GM12878 (cell line): ENCODE data around the gene SOX4. TPM values are rescaled to one million over a fixed set of nuclear protein-coding genes. Genes with fewer than 3 reads are reported as not detected.

Source experiments
- ATAC-seq: fragments of 200-7000 bp; cut with Tn5 transposase; 3 replicates; pipeline ENCODE4 v1.9.1; 2020; ENCODE audit warnings: mild to moderate bottlenecking, moderate library complexity
- BruUV-seq: library from RNA; stranded (reverse); fragments of 400-500 nt; replicated peaks from 2 replicates; lab custom pipeline; 2021; lab: Mats Ljungman, UMichigan
- CTCF ChIA-PET: fragments of 300-600 bp; sonication (Branson Sonifier 250); formaldehyde crosslinking; extraction: SDS; loops from one replicate; lab custom pipeline; 2021; ENCODE audit warnings: inconsistent platforms; lab: Yijun Ruan, JAX
- POLR2A ChIA-PET: fragments of 350-600 bp; formaldehyde crosslinking; extraction: SDS; loops from one replicate; lab custom pipeline; 2021; ENCODE audit warnings: inconsistent platforms; lab: Charles Lee
- RAD21 ChIA-PET: fragments of 300-600 bp; sonication (Branson Sonifier 250); formaldehyde crosslinking; loops from one replicate; lab custom pipeline; 2023; ENCODE audit warnings: antibody characterized with exemption; ENCODE audit not compliant: unreplicated experiment; lab: Charles Lee
- SMC1A ChIA-PET: fragments of 300-600 bp; sonication (Branson Sonifier 250); formaldehyde crosslinking; loops from one replicate; lab custom pipeline; 2023; ENCODE audit not compliant: unreplicated experiment, uncharacterized antibody; lab: Charles Lee
- DNase-seq: peaks from one replicate; pipeline ENCODE4 v3.0.0-alpha.2; 2011; ENCODE audit warnings: low read depth, low spot score
- FAIRE-seq: peaks from 3 replicates; lab custom pipeline; 2011; peaks lifted over from hg19 to GRCh38; lab: Jason Lieb, UNC
- H2AFZ ChIP-seq: 2 replicates; pipeline ENCODE4 v1.6.0; 2011; ENCODE audit warnings: low read depth, low read length, control low read depth; ENCODE audit not compliant: control insufficient read depth
- H3K27ac ChIP-seq: 2 replicates; pipeline ENCODE4 v1.5.1; 2011; ENCODE audit warnings: control low read depth; ENCODE audit not compliant: control insufficient read depth, insufficient read depth
- H3K27me3 ChIP-seq, 2 experiments: replicated peaks in 1 of 2; 2 replicates each; pipeline versions ENCODE4 v1.6.0 to v1.6.1; 2011; ENCODE audit warnings: low read length in 1 of 2; ENCODE audit not compliant: control insufficient read depth in 2 of 2, insufficient read depth in 2 of 2
- H3K36me3 ChIP-seq, 2 experiments: 2 replicates each; pipeline ENCODE4 v1.5.1; 2011; ENCODE audit warnings: low read length in 1 of 2; ENCODE audit not compliant: control insufficient read depth in 2 of 2, insufficient read depth in 2 of 2
- H3K4me1 ChIP-seq: 2 replicates; pipeline ENCODE4 v1.6.1; 2011; ENCODE audit warnings: mild to moderate bottlenecking, low read length, moderate library complexity, mixed read lengths; ENCODE audit not compliant: control insufficient read depth, insufficient read depth
- H3K4me2 ChIP-seq: 2 replicates; pipeline ENCODE4 v1.6.0; 2011; ENCODE audit warnings: control low read depth; ENCODE audit not compliant: control insufficient read depth, insufficient read depth
- H3K4me3 ChIP-seq: fragments of 200-600 bp; sonication (generic); 2 replicates; pipeline ENCODE4 v1.5.1; 2016
- H3K79me2 ChIP-seq: 2 replicates; pipeline ENCODE4 v1.6.0; 2011; ENCODE audit warnings: low read length; ENCODE audit not compliant: control insufficient read depth, insufficient read depth
- H3K9ac ChIP-seq: 2 replicates; pipeline ENCODE4 v1.8.0; 2011; ENCODE audit warnings: low read length, control low read depth, mixed read lengths; ENCODE audit not compliant: control insufficient read depth, insufficient read depth
- H3K9me3 ChIP-seq: replicated peaks from 3 replicates; pipeline ENCODE4 v1.5.1; 2011; ENCODE audit warnings: mild to moderate bottlenecking, low read length; ENCODE audit not compliant: control insufficient read depth, insufficient read depth
- H4K20me1 ChIP-seq: 2 replicates; pipeline ENCODE4 v1.6.0; 2011; ENCODE audit not compliant: control insufficient read depth, insufficient read depth
- CBFB ChIP-seq: IDR thresholded peaks from 2 replicates; pipeline ENCODE4 v1.6.1; 2016; ENCODE audit warnings: antibody characterized with exemption, low read depth
- HSF1 ChIP-seq: fragments of 150-350 bp; IDR thresholded peaks from 2 replicates; pipeline ENCODE4 v1.6.1; 2014; ENCODE audit warnings: mild to moderate bottlenecking, low read depth, low read length
- NFXL1 ChIP-seq: fragments of 450-650 bp; IDR thresholded peaks from 2 replicates; pipeline ENCODE4 v1.6.1; 2017; ENCODE audit warnings: antibody characterized with exemption, mild to moderate bottlenecking, borderline replicate concordance
- NR2C1 ChIP-seq: fragments of 450-650 bp; IDR thresholded peaks from 2 replicates; pipeline ENCODE4 v1.6.1; 2017; ENCODE audit warnings: antibody characterized with exemption, mild to moderate bottlenecking, moderate library complexity
- RFX5 ChIP-seq: IDR thresholded peaks from 2 replicates; pipeline ENCODE4 v1.6.1; 2011; ENCODE audit warnings: low read depth, low read length, improper control_type of control experiment
- SRF ChIP-seq, 2 experiments: IDR thresholded peaks; 2 replicates each; pipeline ENCODE4 v1.6.1; 2011; ENCODE audit warnings: low read depth in 2 of 2, low read length in 2 of 2, mild to moderate bottlenecking in 1 of 2, moderate library complexity in 1 of 2
- TAF1 ChIP-seq: IDR thresholded peaks from 2 replicates; pipeline ENCODE4 v1.6.1; 2011; ENCODE audit warnings: mild to moderate bottlenecking, low read depth, low read length, borderline replicate concordance
- ZNF24 ChIP-seq: fragments of 450-650 bp; IDR thresholded peaks from 2 replicates; pipeline ENCODE4 v1.6.1; 2017; ENCODE audit warnings: antibody characterized with exemption, mild to moderate bottlenecking
- WGBS: methylation state at CpG from one replicate; pipeline ENCODE4 v1.1.6; 2016; ENCODE audit warnings: low lambda C conversion rate; ENCODE audit not compliant: insufficient replicate concordance, insufficient coverage; ENCODE audit errors: missing lambda C conversion rate; 5-methylcytosine and 5-hydroxymethylcytosine counted together
- in situ Hi-C: fragments of 300-500 bp; cut with MboI; formaldehyde crosslinking; loops from 9 replicates; pipeline ENCODE4 v1.14.3; 2018; ENCODE audit warnings: mixed read lengths
- intact Hi-C: fragments of 100-400 bp; cut with micrococcal nuclease; formaldehyde crosslinking; loops from one replicate; pipeline ENCODE4 v1.14.2; 2022; ENCODE audit not compliant: unreplicated experiment
- polyA plus RNA-seq, 11 experiments: library from polyadenylated mRNA; depleted of rRNA in 4 of 11; unstranded in 6 of 11; stranded (reverse) in 5 of 11; fragments of >200 nt; fragmentation: Nextera tagmentation in 4 of 11; fragmentation: Illumina TruSeq in 1 of 11; extraction: Ambion mirVana in 4 of 11; extraction: Trizol in 1 of 11; gene quantifications; 1 replicate in 1 of 11; 2 replicates in 10 of 11; pipeline versions ENCODE4 v1.2.1 to v1.2.3, GENCODE V29; 2011 to 2016; ENCODE audit warnings: inconsistent platforms in 2 of 11, missing spikeins in 2 of 11, low read depth in 1 of 11
- total RNA-seq, 4 experiments: library from RNA; depleted of rRNA in 3 of 4; stranded (reverse); fragments of >200 nt in 3 of 4; fragmentation: Illumina TruSeq in 1 of 4; extraction: Trizol in 1 of 4; gene quantifications; 2 replicates each; pipeline versions ENCODE4 v1.2.1 to v1.2.3, GENCODE V29; 2013 to 2021
- TF ChIP-seq, protein P1 (sequence below): IDR thresholded peaks from 2 replicates; pipeline ENCODE4 v1.6.1; 2012; ENCODE audit warnings: low read depth, low read length, improper control_type of control experiment
- TF ChIP-seq, protein P2 (sequence below): fragments of 450-650 bp; IDR thresholded peaks from 2 replicates; pipeline ENCODE4 v1.6.1; 2017; ENCODE audit warnings: mild to moderate bottlenecking, low read depth, inconsistent platforms; ENCODE audit not compliant: poor library complexity, severe bottlenecking

The SOX4 gene
- total and polyA plus RNA-seq, 10 of the 15 experiments (the other 5 are each of a cell fraction or from before 2014, with no cell fraction given), result 16.8 to 119 (median 26.5) TPM

DNA sequence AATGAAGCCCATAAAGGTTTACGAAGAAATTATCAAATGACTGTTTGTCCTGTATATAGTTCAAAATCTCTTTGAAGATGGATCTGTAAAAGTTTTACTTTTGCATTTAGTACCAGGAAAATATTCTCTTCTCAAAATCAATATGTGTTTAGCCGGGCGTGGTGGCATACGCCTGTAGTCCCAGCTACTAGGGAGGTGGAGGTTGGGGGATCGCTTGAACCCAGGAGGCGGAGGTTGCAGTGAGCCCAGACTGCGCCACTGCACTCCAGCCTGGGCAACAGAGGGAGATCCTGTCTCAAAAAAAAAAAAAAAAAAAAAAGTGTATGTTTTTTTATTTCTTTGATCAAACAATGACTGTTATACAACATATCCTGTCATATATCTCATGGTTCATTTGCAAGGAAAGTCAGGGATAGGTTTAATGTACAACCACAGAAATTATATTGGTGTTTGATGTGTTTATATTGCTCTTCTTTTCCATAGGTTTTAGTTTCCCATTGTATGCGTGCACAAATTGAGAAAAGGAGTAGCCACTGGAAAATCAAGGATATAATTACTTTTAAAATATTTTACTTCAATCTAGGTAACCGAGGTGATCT is 40.1 kb downstream of the SOX4 start:
- ChIA-PET SMC1A (no interaction called here), CTCF (no interaction called here), POLR2A (no interaction called here), RAD21 (no interaction called here)
- ATAC-seq (no peak), FAIRE-seq (no peak), DNase-seq (no peak)
- intact Hi-C loops (no loop called here), in situ Hi-C loops (no loop called here)
- no peaks in the 10 kb centered on the region for H3K27me3 ChIP-seq
- H3K9ac ChIP-seq, result no peak overlapping the region
- BruUV-seq, result no TSS peak
- no peak overlapping the region for H3K27ac ChIP-seq
- no peaks in the 10 kb centered on the region for H3K36me3 ChIP-seq
- no peak overlapping the region for H3K4me3 ChIP-seq
- no peak overlapping the region for H2AFZ ChIP-seq
- 83% methylated on average over 9 of the region's 9 CpGs for WGBS
- no peak overlapping the region for H3K4me2 ChIP-seq
- TF ChIP-seq TAF1 (no peak), CBFB (no peak), ZNF24 (no peak), NR2C1 (no peak), HSF1 (no peak), NFXL1 (no peak), RFX5 (no peak), SRF (IDR thresholded peaks at IDR 0.05; ENCODE audit: low read depth in 2 of 2, low read length in 2 of 2) (no peak)
- TF ChIP-seq, protein P1, sequence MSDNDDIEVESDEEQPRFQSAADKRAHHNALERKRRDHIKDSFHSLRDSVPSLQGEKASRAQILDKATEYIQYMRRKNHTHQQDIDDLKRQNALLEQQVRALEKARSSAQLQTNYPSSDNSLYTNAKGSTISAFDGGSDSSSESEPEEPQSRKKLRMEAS, result no peak
- TF ChIP-seq, protein P2, sequence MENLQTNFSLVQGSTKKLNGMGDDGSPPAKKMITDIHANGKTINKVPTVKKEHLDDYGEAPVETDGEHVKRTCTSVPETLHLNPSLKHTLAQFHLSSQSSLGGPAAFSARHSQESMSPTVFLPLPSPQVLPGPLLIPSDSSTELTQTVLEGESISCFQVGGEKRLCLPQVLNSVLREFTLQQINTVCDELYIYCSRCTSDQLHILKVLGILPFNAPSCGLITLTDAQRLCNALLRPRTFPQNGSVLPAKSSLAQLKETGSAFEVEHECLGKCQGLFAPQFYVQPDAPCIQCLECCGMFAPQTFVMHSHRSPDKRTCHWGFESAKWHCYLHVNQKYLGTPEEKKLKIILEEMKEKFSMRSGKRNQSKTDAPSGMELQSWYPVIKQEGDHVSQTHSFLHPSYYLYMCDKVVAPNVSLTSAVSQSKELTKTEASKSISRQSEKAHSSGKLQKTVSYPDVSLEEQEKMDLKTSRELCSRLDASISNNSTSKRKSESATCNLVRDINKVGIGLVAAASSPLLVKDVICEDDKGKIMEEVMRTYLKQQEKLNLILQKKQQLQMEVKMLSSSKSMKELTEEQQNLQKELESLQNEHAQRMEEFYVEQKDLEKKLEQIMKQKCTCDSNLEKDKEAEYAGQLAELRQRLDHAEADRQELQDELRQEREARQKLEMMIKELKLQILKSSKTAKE, result no peak
- no peaks in the 10 kb centered on the region for H3K79me2 ChIP-seq
- no peaks in the 10 kb centered on the region for H4K20me1 ChIP-seq
- H3K4me1 ChIP-seq, result no peaks in the 10 kb centered on the region
- no peaks in the 10 kb centered on the region for H3K9me3 ChIP-seq
